Stimulated activated CD8-positive, alpha-beta memory T cell treated with anti-CD3 and anti-CD28 coated beads, Interleukin-4, amount 100 ng/mL, for 1 hour (primary cell): ENCODE results near the gene ITSN1.

ENCODE experiments used
- DNase-seq, 2 donors: peaks; one replicate each; pipeline ENCODE4 v3.0.0-alpha.2; 2020; ENCODE audit warnings: low read depth in 2 of 2, low spot score in 1 of 2

The ITSN1 gene

GRCh38 chr21:33948951-33949444 lies 306.7 kb downstream of the ITSN1 start:
- DNase-seq: no peak
